Heart right ventricle (tissue), 16 donors: Measurements from ENCODE around the gene LSM3. TPM values are rescaled to one million over a fixed set of nuclear protein-coding genes. Genes with fewer than 3 reads are reported as not detected.

Source experiments
- ATAC-seq, 8 donors: fragments of 200-7000 bp; cut with Tn5 transposase; one replicate each; pipeline ENCODE4 v1.9.1; 2020; ENCODE audit warnings: mild to moderate bottlenecking in 8 of 8, moderate library complexity in 8 of 8, moderate number of reproducible peaks in 1 of 8
- DNase-seq, 2 donors: peaks; one replicate each; pipeline ENCODE4 v3.0.0-alpha.2; 2020
- H3K27ac ChIP-seq, 10 donors: fragments of 200-600 bp; sonication (generic) in 2 of 10; one replicate each; pipeline versions ENCODE4 v1.5.0 to v1.8.0; 2020 to 2022; ENCODE audit warnings: mild to moderate bottlenecking in 3 of 10
- H3K27me3 ChIP-seq, 7 donors: fragments of 200-600 bp; one replicate each; pipeline ENCODE4 v1.8.0; 2021 to 2022; ENCODE audit warnings: mild to moderate bottlenecking in 2 of 7
- H3K36me3 ChIP-seq, 9 donors: fragments of 200-600 bp; sonication (generic) in 1 of 9; one replicate each; pipeline versions ENCODE4 v1.5.0 to v1.8.0; 2020 to 2022; ENCODE audit warnings: mild to moderate bottlenecking in 2 of 9
- H3K4me1 ChIP-seq, 9 donors: fragments of 200-600 bp; sonication (generic) in 1 of 9; one replicate each; pipeline versions ENCODE4 v1.5.0 to v1.8.0; 2020 to 2022; ENCODE audit warnings: mild to moderate bottlenecking in 4 of 9
- H3K4me3 ChIP-seq, 10 donors: fragments of 200-600 bp; sonication (generic) in 2 of 10; one replicate each; pipeline versions ENCODE4 v1.5.0 to v1.8.0; 2020 to 2022; ENCODE audit warnings: mild to moderate bottlenecking in 7 of 10, moderate library complexity in 2 of 10
- H3K9me3 ChIP-seq, 11 donors: fragments of 200-600 bp in 10 of 11; sonication (generic) in 2 of 11; one replicate each; pipeline versions ENCODE4 v1.5.0 to v1.8.0; 2013 to 2022; ENCODE audit warnings: mild to moderate bottlenecking in 2 of 11, control low read depth in 1 of 11, moderate library complexity in 1 of 11
- CTCF ChIP-seq, 9 donors: fragments of 200-600 bp; sonication (generic) in 2 of 9; IDR thresholded peaks; one replicate each; pipeline versions ENCODE4 v1.5.0 to v1.8.0; 2021 to 2022; ENCODE audit warnings: antibody characterized with exemption in 9 of 9, mild to moderate bottlenecking in 5 of 9, moderate library complexity in 1 of 9
- WGBS, 2 donors: extraction: QIAGEN DNeasy Blood & Tissue Kit; methylation state at CpG; one replicate each; pipeline ENCODE4 v1.1.7; 2013; ENCODE audit warnings: inconsistent platforms in 1 of 2; 5-methylcytosine and 5-hydroxymethylcytosine counted together
- intact Hi-C, 10 donors: fragments of 100-400 bp; cut with DNase I; formaldehyde crosslinking; loops; one replicate each; pipeline versions ENCODE4 v1.11.1 to v1.14.2; 2022
- polyA plus RNA-seq, 2 donors: library from polyadenylated mRNA; stranded (reverse); fragments of 200-250 nt; gene quantifications; one replicate each; pipeline ENCODE4 v1.2.3, GENCODE V29; 2013
- total RNA-seq, 10 donors: library from RNA; stranded (reverse); fragmentation: NEBNext Ultra II Directional in 3 of 10; extraction: Animal tissue kit (Norgen Biotek cat#: 25700) in 3 of 10; gene quantifications; one replicate each; pipeline versions ENCODE4 v1.2.1 to v1.2.4, GENCODE V29; 2021 to 2023
- donor health status: Arrhythmogenic right ventricular cardiomyopathy.
- donor health status: ischemic (EF 13 %, LVEDD 7.1; RV severe dilation, severe dysfunction).
- donor health status: healthy with polysubstance abuse.
- donor health status: DM: no; HTN: yes; CAD: no.
- donor health status: DM: no; HTN: no; CAD: no.
- donor health status: ischemic (EF 25% LVEDD 6.9; RV normal size, moderate dysfunction).
- donor health status: ischemic (EF 25% LVEDD 5.7; RV mildly dilated, moderate dysfunction).
- donor health status: healthy.
- donor health status: DM: yes; HTN: yes; CAD: no.
- donor health status: Ischemic cardiomyopathy.
- donor health status: ischemic (EF 35%, LVEDD 5.7; RV mildly dilated, moderate dysfunction).
- donor health status: nonischemic (EF 11% LVEDD 7.7; RV severe dilation, severe dysfunction).
- donor health status: DM: yes; HTN: yes; CAD: no.
- donor health status: PGD.
- donor health status: ischemic (EF 29% LVEDD 5.4; RV normal size, mild dysfunction).
- donor health status: nonischemic (EF 23%, LVEDD 6.1; RV moderate dilation, normal function).

The LSM3 gene
- total and polyA plus RNA-seq, 12 donors, result 5.6 to 18.0 (median 15.2) TPM

DNA sequence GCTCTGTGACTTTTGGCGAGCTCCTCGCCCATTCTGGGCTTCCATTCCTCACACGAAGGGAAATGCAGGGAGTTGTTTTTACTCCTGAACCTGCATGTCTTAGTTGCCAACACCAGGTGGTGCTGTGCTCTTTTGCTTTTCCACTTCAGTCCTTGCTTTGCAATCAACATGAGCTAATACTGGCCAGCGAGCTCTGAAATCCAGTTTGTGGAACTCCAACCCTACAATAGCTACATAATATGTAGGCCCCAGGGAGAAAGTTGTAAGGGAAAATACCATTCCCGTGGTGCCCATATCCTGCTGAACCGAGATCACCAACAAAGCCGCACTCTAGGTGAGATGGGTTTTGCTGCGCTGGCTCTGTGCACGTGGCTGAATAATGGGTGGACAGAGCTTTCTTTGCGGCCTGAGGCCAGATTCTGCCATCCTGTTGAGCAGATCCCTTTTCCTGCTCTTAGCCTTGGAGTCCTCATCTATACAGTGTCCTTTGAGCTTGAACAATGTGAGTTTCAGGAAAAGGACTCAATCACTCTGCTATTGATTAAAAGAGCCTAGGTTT is 25.0 kb downstream of the LSM3 start:
- ATAC-seq (peak; percentile 72 to 87 (median 83)), DNase-seq (peak in 1 of 2 donors; percentile 72)
- peak; percentile 72 to 88 (median 86) for TF ChIP-seq CTCF (IDR thresholded peaks at IDR 0.05)
- H3K9me3 ChIP-seq, result no peaks in the 10 kb centered on the region
- no peaks in the 10 kb centered on the region for H3K27me3 ChIP-seq
- H3K4me1 ChIP-seq, result peaks cover 6 to 43% (median 21%) of the 10 kb centered on the region in 9 donors
- peaks cover 0 to 18% (median 7%) of the 10 kb centered on the region in 9 donors for H3K36me3 ChIP-seq
- WGBS, 2 donors, result 46 to 52% methylated on average over 10 of the region's 10 CpGs
- no peak overlapping the region for H3K4me3 ChIP-seq
- H3K27ac ChIP-seq, result peak overlapping the region in 7 of 10 donors; percentile 6 to 86 (median 81)
- intact Hi-C loops, result loop anchor here (1.0 to 10.0 kb wide), 10 partner anchors 31 to 351 kb away; no protein-coding TSS in a partner anchor

- ATAC-seq (peak; percentile 30 to 80 (median 76)), DNase-seq (peak in 1 of 2 donors; percentile 54)
- 38 to 45% methylated on average over 11 of the region's 11 CpGs for WGBS, 2 donors
- Histone ChIP-seq H3K9me3 (no peaks in the 10 kb centered on the region), H3K27me3 (no peaks in the 10 kb centered on the region), H3K27ac (peak overlapping the region in 8 of 10 donors; percentile 15 to 86 (median 80)), H3K4me3 (no peak overlapping the region), H3K4me1 (peaks cover 6 to 43% (median 21%) of the 10 kb centered on the region in 9 donors), H3K36me3 (peaks cover 0 to 7% (median 0%) of the 10 kb centered on the region in 9 donors)
- intact Hi-C loops, result loop anchor here (2.0 to 10.0 kb wide), 6 partner anchors 30 to 350 kb away; no protein-coding TSS in a partner anchor
- TF ChIP-seq CTCF (IDR thresholded peaks at IDR 0.05), result no peak
Measured at GRCh38 chr3:14204515-14205284, 26.1 kb downstream of the LSM3 start.

DNA sequence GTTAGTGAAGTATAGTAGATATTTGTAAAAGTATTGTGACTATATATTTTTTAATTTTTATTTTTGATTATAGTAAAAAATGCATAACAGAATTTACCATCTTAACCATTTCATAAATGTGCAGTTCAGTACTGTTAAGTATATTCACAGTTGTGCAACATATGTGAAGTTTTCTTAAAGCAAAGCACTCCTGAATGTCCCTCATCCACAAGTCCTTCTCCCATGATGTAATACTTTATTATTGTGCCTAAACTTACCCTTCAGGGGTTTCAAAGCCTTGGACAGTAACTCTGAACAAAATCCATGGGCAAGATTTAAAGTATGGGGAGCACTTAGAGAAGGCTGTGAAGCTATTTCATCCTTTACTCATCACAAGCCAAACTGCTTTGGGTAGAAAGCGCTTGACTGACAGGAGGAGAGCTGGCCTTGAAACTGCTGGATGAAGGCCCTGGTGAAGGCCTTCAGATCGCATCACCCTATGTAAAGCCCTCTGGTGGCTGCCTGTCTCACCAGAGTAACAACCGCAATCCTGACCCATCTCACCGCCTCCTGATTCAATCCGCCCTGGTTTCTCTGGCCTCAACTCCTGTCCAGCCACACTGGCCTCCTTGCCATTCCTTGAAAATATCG is 28.0 kb downstream of the LSM3 start:
- no peak for TF ChIP-seq CTCF (IDR thresholded peaks at IDR 0.05)
- no peak for DNase-seq
- no peak for ATAC-seq
- Histone ChIP-seq H3K9me3 (no peaks in the 10 kb centered on the region), H3K27ac (peak overlapping the region in 1 of 10 donors; percentile 84), H3K27me3 (no peaks in the 10 kb centered on the region), H3K36me3 (no peaks in the 10 kb centered on the region), H3K4me1 (peaks cover 6 to 40% (median 21%) of the 10 kb centered on the region in 9 donors), H3K4me3 (no peak overlapping the region)
- 95 to 97% methylated on average over 6 of the region's 6 CpGs for WGBS, 2 donors
- intact Hi-C loops, result loop anchor here in 2 of 10 donors (10.0 kb wide), 2 partner anchors 48 to 348 kb away; no protein-coding TSS in a partner anchor

GRCh38 chr3:14208168-14208567 is 29.6 kb downstream of the LSM3 start:
- 91 to 98% methylated on average over 4 of the region's 4 CpGs for WGBS, 2 donors
- no peak for DNase-seq
- intact Hi-C loops, result loop anchor here in 2 of 10 donors (10.0 kb wide), 2 partner anchors 47 to 347 kb away; no protein-coding TSS in a partner anchor

More at GRCh38 chr3:14208168-14208567, 29.6 kb downstream of the LSM3 start:
- TF ChIP-seq CTCF (IDR thresholded peaks at IDR 0.05), result no peak
- Histone ChIP-seq H3K27ac (no peak overlapping the region), H3K36me3 (no peaks in the 10 kb centered on the region), H3K4me3 (no peak overlapping the region), H3K27me3 (no peaks in the 10 kb centered on the region), H3K9me3 (no peaks in the 10 kb centered on the region), H3K4me1 (peaks cover 6 to 25% (median 18%) of the 10 kb centered on the region in 9 donors)
- no peak for ATAC-seq
